ENCODE measurements around the gene RNF150. TPM values are rescaled to one million over a fixed set of nuclear protein-coding genes. Genes with fewer than 3 reads are reported as not detected.
A peak's percentile ranks its signal among the peaks of the same experiment; 100 is the strongest.

RNF150 gene
- 1.3 TPM for total RNA-seq (2021; ENCODE audit: unreplicated experiment)
- 0.30 TPM for polyA plus RNA-seq (2012; ENCODE audit: insufficient read length)
- percentile 28 among the genes with signal in this experiment for Bru-seq, nascent RNA
- percentile 21 among the genes with signal in this experiment for BruChase-seq, experiment 1, labeled RNA remaining after a 2-hour chase
- percentile 24 among the genes with signal in this experiment for BruChase-seq, experiment 2, labeled RNA remaining after a 6-hour chase
- long read RNA-seq, result 0 reads

GRCh38 chr4:141133146-141133998, at the start of gene RNF150:
TSS of gene RNF150 (minus strand) at chr4:141133469.
- ATAC-seq (peak; percentile 88), DNase-seq (ENCODE audit: low read depth, low spot score) (peak; percentile 2)
- ChIA-PET POLR2A (no interaction called here), CTCF (interaction anchor here (0.7 to 1.9 kb wide), 4 partner anchors 245 to 361 kb away, joined by 3 to 22 read pairs (median 5); no protein-coding TSS in a partner anchor)
- no TSS peak for BruUV-seq (replicated peaks)
- intact Hi-C loops (cut with micrococcal nuclease; ENCODE audit: unreplicated experiment) (loop anchor here (2.0 kb wide), 1 partner anchor 273 kb away; no protein-coding TSS in a partner anchor), in situ Hi-C loops (cut with HindIII; ENCODE audit: low pct_unique_long_range_greater_than_20kb, low sequenced_read_pairs) (no loop called here)
- no peak within 1 kb of the TSS for H3K27ac ChIP-seq (ENCODE audit: low read length)
- peaks cover 2% of the 10 kb centered on the region; the same call in 1 of the 2 replicates for H3K27me3 ChIP-seq (ENCODE audit: control insufficient read depth, insufficient read depth, low read length)
- H3K36me3 ChIP-seq (ENCODE audit: control insufficient read depth, insufficient read depth, low read length), result no peaks in the 10 kb centered on the region
- no peaks in the 10 kb centered on the region for H3K9me3 ChIP-seq (ENCODE audit: control insufficient read depth, insufficient read depth, low read depth, low read length)
- H3K4me3 ChIP-seq (ENCODE audit: low read depth in 2 of 2, low read length in 2 of 2), result peak within 1 kb of the TSS; percentile 43 to 52
- no peaks in the 10 kb centered on the region for H3K4me1 ChIP-seq (ENCODE audit: control insufficient read depth, insufficient read depth, low read length)
- TF ChIP-seq CTCF (IDR thresholded peaks at IDR 0.05) (peak; percentile 78), TCF7L2 (IDR thresholded peaks at IDR 0.05; ENCODE audit: low read depth, low read length) (no peak)

DNA sequence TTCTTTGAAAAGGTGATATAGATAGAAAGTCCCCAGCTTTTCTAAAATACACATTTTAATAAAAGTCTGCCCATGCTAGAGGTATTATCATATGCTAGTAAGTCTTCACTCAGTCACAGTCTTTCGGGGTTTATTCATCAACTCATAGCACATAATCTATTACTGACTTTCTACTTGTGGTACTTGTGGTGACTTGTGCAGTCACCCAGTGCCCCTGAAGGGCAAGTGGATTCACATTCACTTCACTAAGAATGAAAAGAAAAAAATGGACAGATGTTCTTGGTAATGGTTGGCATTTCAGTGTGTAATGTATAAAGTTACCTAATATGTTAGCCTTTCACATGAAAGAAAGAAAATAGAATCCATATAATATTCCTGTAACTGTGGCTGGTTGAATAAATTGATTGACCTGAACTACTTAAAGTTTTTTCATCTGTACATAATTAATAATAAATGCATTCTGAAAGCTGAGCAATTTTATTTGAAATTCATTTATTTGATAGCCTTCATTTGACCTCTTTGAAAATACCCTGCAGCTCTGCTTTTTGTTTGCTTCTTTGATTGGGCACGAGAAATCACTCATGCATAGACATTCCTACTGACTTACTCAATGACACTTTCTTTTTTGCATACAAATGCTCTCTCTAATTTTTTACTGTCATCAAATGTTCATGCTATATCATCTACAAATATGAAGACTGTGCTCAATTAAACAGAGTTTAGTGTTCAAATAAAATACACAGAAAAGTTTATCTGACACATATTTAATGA, 47.9 kb upstream of the RNF150 start:
- TF ChIP-seq SIN3A (IDR thresholded peaks at IDR 0.05; ENCODE audit: borderline replicate concordance, insufficient read depth, low read depth, low read length) (no peak), TCF7L2 (IDR thresholded peaks at IDR 0.05; ENCODE audit: low read depth, low read length) (no peak), REST (IDR thresholded peaks at IDR 0.05; ENCODE audit: insufficient read depth in 1 of 2, low read depth in 2 of 2, low read length in 1 of 2) (no peak), POLR2AphosphoS5 (IDR thresholded peaks at IDR 0.05; ENCODE audit: low read depth, low read length) (no peak), CTCF (IDR thresholded peaks at IDR 0.05) (no peak)
- in situ Hi-C loops (cut with HindIII; ENCODE audit: low pct_unique_long_range_greater_than_20kb, low sequenced_read_pairs), result no loop called here
- intact Hi-C loops (cut with micrococcal nuclease; ENCODE audit: unreplicated experiment), result no loop called here

More for the DNA sequence above, 47.9 kb upstream of the RNF150 start:
- ChIA-PET CTCF (no interaction called here), POLR2A (no interaction called here)
- Histone ChIP-seq H3K4me3 (ENCODE audit: low read depth in 2 of 2, low read length in 2 of 2) (no peak overlapping the region), H3K36me3 (ENCODE audit: control insufficient read depth, insufficient read depth, low read length) (no peaks in the 10 kb centered on the region), H3K27me3 (ENCODE audit: control insufficient read depth, insufficient read depth, low read length) (no peaks in the 10 kb centered on the region; the same call in 1 of the 2 replicates), H3K9me3 (ENCODE audit: control insufficient read depth, insufficient read depth, low read depth, low read length) (no peaks in the 10 kb centered on the region), H3K27ac (ENCODE audit: low read length) (no peak overlapping the region), H3K4me1 (ENCODE audit: control insufficient read depth, insufficient read depth, low read length) (no peaks in the 10 kb centered on the region)
- no peak for ATAC-seq
- BruUV-seq (replicated peaks), result no TSS peak
- DNase-seq (ENCODE audit: low read depth, low spot score), result no peak
